Measurements from ENCODE around the gene LRCH3. TPM values are rescaled to one million over a fixed set of nuclear protein-coding genes. Genes with fewer than 3 reads are reported as not detected.

Gene LRCH3
- total and polyA plus RNA-seq, 9 of the 15 experiments (the other 6 are each of a cell fraction or from before 2014, with no cell fraction given) = 4.6 to 75.3 (median 30.3) TPM

DNA sequence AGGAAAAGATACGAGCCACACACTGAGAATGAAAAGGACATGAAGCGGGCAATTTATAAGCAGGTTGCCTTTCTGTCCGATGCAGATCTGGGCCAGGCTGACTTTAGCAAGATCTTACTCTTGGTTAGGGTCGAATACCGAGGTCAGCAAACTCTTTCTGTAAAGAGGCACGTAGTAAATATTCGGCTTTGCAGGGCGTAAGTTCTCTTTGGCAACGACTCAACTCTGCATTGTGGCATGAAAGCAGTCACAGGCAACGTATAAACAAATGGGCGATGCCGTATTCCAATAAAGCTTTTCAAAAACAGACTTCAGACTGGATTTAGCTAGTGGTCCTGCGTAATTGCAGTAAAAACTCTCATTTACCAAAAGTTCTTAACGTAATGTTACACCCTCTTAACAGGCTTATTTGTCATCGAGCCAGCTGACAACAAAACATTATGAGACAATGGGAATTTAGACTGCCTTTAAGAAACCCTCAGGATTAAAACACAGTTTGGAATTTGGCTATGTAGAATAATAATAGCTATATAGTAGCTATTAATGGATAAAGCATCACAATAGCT, 145.8 kb downstream of the LRCH3 start:
- Histone ChIP-seq H4K20me1 (replicated peaks; ENCODE audit: control insufficient read depth, insufficient read depth, low read length) (no peaks in the 10 kb centered on the region), H3K36me3 (ENCODE audit: control insufficient read depth, insufficient read depth, low read length) (no peaks in the 10 kb centered on the region), H3K4me1 (replicated peaks in 1 of 2; ENCODE audit: control insufficient read depth in 2 of 2, insufficient read depth in 2 of 2, low read length in 2 of 2) (peaks cover 0 to 3% of the 10 kb centered on the region in 2 experiments; a peak in 3 of 5 replicates), H3K4me3 (no peak overlapping the region), H3K9me1 (ENCODE audit: control insufficient read depth, insufficient read depth, low read length) (no peaks in the 10 kb centered on the region), H3K27me3 (ENCODE audit: control insufficient read depth in 2 of 2, insufficient read depth in 2 of 2, low read length in 2 of 2) (no peaks in the 10 kb centered on the region), H3K9me3 (replicated peaks; ENCODE audit: control insufficient read depth, insufficient read depth, low read depth, low read length) (no peaks in the 10 kb centered on the region), H3K4me2 (ENCODE audit: insufficient read depth, low read length) (no peak overlapping the region), H2AFZ (ENCODE audit: low read depth, low read length) (no peak overlapping the region), H3K27ac (ENCODE audit: extremely low read depth, low read depth, low read length) (no peak overlapping the region), H3K79me2 (ENCODE audit: control insufficient read depth, insufficient read depth, low read length) (no peaks in the 10 kb centered on the region), H3K9ac (ENCODE audit: insufficient read depth in 1 of 2, low read depth in 2 of 2, low read length in 2 of 2) (no peak overlapping the region)
- DNase-seq (ENCODE audit: extremely low read depth in 1 of 4, low spot score in 3 of 4) (no peak), FAIRE-seq (no peak), ATAC-seq (no peak)
- ChIA-PET CTCF (ENCODE audit: low intra/inter-chr PET ratio) (no interaction called here), POLR2A (interaction anchor here (0.8 to 2.2 kb wide), 4 partner anchors 9 to 45 kb away, joined by 3 to 6 read pairs (median 3); no protein-coding TSS in a partner anchor)
- 61% methylated on average over 15 of the region's 15 CpGs for WGBS (ENCODE audit: insufficient coverage, low coverage, missing lambda C conversion rate)
- intact Hi-C loops (cut with micrococcal nuclease) (no loop called here), in situ Hi-C loops (cut with MboI) (no loop called here)
- BruUV-seq (replicated peaks) = no TSS peak
- TF ChIP-seq BACH1 (tag; IDR thresholded peaks at IDR 0.05) (no peak), ZNF408 (CRISPR knock-in tag; IDR thresholded peaks at IDR 0.05; ENCODE audit: low read depth) (no peak), RNF2 (IDR thresholded peaks at IDR 0.05) (no peak), EWSR1 (IDR thresholded peaks at IDR 0.05; ENCODE audit: borderline replicate concordance, low read depth, partially characterized antibody) (no peak), ZNF133 (CRISPR knock-in tag; IDR thresholded peaks at IDR 0.05) (no peak), HDAC3 (IDR thresholded peaks at IDR 0.05; ENCODE audit: borderline replicate concordance, partially characterized antibody) (no peak), CBX3 (IDR thresholded peaks at IDR 0.05; ENCODE audit: borderline replicate concordance in 1 of 2, low read length in 2 of 2) (no peak), ADNP (tag; IDR thresholded peaks at IDR 0.05) (no peak), MAFG (tag; conservative IDR thresholded peaks at IDR 0.05) (no peak), KAT7 (CRISPR knock-in tag; IDR thresholded peaks at IDR 0.05; ENCODE audit: borderline replicate concordance) (no peak), NCOR1 (IDR thresholded peaks at IDR 0.05) (no peak)
- TF ChIP-seq, protein P1, sequence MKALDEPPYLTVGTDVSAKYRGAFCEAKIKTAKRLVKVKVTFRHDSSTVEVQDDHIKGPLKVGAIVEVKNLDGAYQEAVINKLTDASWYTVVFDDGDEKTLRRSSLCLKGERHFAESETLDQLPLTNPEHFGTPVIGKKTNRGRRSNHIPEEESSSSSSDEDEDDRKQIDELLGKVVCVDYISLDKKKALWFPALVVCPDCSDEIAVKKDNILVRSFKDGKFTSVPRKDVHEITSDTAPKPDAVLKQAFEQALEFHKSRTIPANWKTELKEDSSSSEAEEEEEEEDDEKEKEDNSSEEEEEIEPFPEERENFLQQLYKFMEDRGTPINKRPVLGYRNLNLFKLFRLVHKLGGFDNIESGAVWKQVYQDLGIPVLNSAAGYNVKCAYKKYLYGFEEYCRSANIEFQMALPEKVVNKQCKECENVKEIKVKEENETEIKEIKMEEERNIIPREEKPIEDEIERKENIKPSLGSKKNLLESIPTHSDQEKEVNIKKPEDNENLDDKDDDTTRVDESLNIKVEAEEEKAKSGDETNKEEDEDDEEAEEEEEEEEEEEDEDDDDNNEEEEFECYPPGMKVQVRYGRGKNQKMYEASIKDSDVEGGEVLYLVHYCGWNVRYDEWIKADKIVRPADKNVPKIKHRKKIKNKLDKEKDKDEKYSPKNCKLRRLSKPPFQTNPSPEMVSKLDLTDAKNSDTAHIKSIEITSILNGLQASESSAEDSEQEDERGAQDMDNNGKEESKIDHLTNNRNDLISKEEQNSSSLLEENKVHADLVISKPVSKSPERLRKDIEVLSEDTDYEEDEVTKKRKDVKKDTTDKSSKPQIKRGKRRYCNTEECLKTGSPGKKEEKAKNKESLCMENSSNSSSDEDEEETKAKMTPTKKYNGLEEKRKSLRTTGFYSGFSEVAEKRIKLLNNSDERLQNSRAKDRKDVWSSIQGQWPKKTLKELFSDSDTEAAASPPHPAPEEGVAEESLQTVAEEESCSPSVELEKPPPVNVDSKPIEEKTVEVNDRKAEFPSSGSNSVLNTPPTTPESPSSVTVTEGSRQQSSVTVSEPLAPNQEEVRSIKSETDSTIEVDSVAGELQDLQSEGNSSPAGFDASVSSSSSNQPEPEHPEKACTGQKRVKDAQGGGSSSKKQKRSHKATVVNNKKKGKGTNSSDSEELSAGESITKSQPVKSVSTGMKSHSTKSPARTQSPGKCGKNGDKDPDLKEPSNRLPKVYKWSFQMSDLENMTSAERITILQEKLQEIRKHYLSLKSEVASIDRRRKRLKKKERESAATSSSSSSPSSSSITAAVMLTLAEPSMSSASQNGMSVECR (CRISPR knock-in tag; IDR thresholded peaks at IDR 0.05) = no peak
- TF ChIP-seq, protein P2, sequence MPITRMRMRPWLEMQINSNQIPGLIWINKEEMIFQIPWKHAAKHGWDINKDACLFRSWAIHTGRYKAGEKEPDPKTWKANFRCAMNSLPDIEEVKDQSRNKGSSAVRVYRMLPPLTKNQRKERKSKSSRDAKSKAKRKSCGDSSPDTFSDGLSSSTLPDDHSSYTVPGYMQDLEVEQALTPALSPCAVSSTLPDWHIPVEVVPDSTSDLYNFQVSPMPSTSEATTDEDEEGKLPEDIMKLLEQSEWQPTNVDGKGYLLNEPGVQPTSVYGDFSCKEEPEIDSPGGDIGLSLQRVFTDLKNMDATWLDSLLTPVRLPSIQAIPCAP (CRISPR knock-in tag; IDR thresholded peaks at IDR 0.05; ENCODE audit: borderline replicate concordance) = no peak
- TF ChIP-seq, protein P3, sequence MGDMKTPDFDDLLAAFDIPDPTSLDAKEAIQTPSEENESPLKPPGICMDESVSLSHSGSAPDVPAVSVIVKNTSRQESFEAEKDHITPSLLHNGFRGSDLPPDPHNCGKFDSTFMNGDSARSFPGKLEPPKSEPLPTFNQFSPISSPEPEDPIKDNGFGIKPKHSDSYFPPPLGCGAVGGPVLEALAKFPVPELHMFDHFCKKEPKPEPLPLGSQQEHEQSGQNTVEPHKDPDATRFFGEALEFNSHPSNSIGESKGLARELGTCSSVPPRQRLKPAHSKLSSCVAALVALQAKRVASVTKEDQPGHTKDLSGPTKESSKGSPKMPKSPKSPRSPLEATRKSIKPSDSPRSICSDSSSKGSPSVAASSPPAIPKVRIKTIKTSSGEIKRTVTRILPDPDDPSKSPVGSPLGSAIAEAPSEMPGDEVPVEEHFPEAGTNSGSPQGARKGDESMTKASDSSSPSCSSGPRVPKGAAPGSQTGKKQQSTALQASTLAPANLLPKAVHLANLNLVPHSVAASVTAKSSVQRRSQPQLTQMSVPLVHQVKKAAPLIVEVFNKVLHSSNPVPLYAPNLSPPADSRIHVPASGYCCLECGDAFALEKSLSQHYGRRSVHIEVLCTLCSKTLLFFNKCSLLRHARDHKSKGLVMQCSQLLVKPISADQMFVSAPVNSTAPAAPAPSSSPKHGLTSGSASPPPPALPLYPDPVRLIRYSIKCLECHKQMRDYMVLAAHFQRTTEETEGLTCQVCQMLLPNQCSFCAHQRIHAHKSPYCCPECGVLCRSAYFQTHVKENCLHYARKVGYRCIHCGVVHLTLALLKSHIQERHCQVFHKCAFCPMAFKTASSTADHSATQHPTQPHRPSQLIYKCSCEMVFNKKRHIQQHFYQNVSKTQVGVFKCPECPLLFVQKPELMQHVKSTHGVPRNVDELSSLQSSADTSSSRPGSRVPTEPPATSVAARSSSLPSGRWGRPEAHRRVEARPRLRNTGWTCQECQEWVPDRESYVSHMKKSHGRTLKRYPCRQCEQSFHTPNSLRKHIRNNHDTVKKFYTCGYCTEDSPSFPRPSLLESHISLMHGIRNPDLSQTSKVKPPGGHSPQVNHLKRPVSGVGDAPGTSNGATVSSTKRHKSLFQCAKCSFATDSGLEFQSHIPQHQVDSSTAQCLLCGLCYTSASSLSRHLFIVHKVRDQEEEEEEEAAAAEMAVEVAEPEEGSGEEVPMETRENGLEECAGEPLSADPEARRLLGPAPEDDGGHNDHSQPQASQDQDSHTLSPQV (IDR thresholded peaks at IDR 0.05) = no peak
